ENCODE measurements around the gene IL13. TPM values are rescaled to one million over a fixed set of nuclear protein-coding genes. Genes with fewer than 3 reads are reported as not detected.

Gene IL13
- total RNA-seq, 1 experiment from 2014 or later: not detected

DNA sequence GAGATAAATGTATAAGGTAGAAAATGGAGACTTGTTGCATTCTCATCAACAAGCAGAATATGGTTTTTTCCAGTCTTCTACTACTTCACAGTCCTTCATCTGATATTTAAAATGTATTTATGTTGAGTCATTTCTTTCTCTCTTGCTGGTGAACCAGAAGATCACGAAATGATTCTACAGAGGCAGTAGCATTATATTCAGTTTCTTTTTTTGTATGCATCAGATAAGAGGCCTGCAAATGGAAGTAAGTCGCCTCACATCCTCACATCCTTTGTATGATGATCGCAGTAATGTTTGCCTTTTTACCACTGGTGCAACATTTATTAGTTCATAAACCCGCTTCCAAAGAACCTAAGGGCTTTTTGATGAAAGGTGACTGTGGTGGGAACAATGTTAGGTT, 22.1 kb upstream of the IL13 start:
- intact Hi-C loops (cut with micrococcal nuclease): no loop called here
- no peak for DNase-seq (ENCODE audit: unreplicated experiment)
- H3K9me3 Mint-ChIP-seq (ENCODE audit: unreplicated experiment): no peaks in the 10 kb centered on the region
- no peak overlapping the region for H3K4me3 Mint-ChIP-seq (ENCODE audit: unreplicated experiment)
- ChIA-PET POLR2A (no interaction called here), CTCF (no interaction called here)
- peaks cover 85% of the 10 kb centered on the region for H3K36me3 Mint-ChIP-seq (ENCODE audit: insufficient read depth, unreplicated experiment)
- no peak overlapping the region for H3K27ac Mint-ChIP-seq (ENCODE audit: low read depth, unreplicated experiment)
- H3K27me3 Mint-ChIP-seq (ENCODE audit: insufficient read depth, unreplicated experiment): no peaks in the 10 kb centered on the region
- no TSS peak for BruUV-seq (replicated peaks)
- TF ChIP-seq, protein P1, sequence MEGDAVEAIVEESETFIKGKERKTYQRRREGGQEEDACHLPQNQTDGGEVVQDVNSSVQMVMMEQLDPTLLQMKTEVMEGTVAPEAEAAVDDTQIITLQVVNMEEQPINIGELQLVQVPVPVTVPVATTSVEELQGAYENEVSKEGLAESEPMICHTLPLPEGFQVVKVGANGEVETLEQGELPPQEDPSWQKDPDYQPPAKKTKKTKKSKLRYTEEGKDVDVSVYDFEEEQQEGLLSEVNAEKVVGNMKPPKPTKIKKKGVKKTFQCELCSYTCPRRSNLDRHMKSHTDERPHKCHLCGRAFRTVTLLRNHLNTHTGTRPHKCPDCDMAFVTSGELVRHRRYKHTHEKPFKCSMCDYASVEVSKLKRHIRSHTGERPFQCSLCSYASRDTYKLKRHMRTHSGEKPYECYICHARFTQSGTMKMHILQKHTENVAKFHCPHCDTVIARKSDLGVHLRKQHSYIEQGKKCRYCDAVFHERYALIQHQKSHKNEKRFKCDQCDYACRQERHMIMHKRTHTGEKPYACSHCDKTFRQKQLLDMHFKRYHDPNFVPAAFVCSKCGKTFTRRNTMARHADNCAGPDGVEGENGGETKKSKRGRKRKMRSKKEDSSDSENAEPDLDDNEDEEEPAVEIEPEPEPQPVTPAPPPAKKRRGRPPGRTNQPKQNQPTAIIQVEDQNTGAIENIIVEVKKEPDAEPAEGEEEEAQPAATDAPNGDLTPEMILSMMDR (IDR thresholded peaks at IDR 0.05; ENCODE audit: unreplicated experiment): no peak
- H3K4me1 Mint-ChIP-seq (ENCODE audit: insufficient read depth, unreplicated experiment): no peaks in the 10 kb centered on the region

DNA sequence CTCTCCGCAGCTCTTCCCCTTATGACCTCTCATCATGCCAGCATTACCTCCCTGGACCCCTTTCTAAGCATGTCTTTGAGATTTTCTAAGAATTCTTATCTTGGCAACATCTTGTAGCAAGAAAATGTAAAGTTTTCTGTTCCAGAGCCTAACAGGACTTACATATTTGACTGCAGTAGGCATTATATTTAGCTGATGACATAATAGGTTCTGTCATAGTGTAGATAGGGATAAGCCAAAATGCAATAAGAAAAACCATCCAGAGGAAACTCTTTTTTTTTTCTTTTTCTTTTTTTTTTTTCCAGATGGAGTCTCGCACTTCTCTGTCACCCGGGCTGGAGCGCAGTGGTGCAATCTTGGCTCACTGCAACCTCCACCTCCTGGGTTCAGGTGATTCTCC, 20.7 kb upstream of the IL13 start:
- no TSS peak for BruUV-seq (replicated peaks)
- TF ChIP-seq, protein P1 (IDR thresholded peaks at IDR 0.05; ENCODE audit: unreplicated experiment): no peak
- DNase-seq (ENCODE audit: unreplicated experiment): no peak
- Mint-ChIP-seq H3K27me3 (ENCODE audit: insufficient read depth, unreplicated experiment) (no peaks in the 10 kb centered on the region), H3K27ac (ENCODE audit: low read depth, unreplicated experiment) (no peak overlapping the region), H3K36me3 (ENCODE audit: insufficient read depth, unreplicated experiment) (peaks cover 93% of the 10 kb centered on the region), H3K4me3 (ENCODE audit: unreplicated experiment) (no peak overlapping the region), H3K4me1 (ENCODE audit: insufficient read depth, unreplicated experiment) (no peaks in the 10 kb centered on the region), H3K9me3 (ENCODE audit: unreplicated experiment) (no peaks in the 10 kb centered on the region)
- intact Hi-C loops (cut with micrococcal nuclease): no loop called here
- ChIA-PET POLR2A (no interaction called here), CTCF (interaction anchor here (2.1 kb wide), 1 partner anchor 181 kb away, joined by 5 read pairs; no protein-coding TSS in a partner anchor)

DNA sequence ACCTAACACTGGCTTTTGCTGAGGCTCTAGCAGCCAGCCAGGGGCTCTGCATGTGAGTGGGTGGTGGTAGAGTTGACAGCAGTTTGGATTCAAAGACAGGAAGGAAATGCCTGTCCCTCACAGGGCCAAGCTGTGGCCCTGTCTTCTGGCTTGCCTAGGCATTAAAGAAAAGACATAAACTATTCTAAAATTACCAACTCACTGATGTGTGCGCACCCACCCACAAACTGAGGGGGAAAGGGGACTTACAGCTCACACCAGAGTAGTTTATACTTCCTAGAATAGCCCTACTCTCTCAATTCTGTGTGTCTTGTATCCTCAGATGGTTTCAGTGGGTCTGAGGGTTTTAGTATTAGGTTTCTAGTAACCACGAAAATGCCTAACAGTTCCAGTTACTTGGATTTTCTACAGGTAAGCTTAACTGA, 18.3 kb upstream of the IL13 start:
- ChIA-PET CTCF (interaction anchor here (0.7 to 1.8 kb wide), 6 partner anchors 9 to 226 kb away, joined by 3 to 7 read pairs (median 3); no protein-coding TSS in a partner anchor), POLR2A (interaction anchor here (0.7 kb wide), 1 partner anchor 180 kb away, joined by 4 read pairs; no protein-coding TSS in a partner anchor)
- H3K36me3 Mint-ChIP-seq (ENCODE audit: insufficient read depth, unreplicated experiment): peaks cover 91% of the 10 kb centered on the region
- H3K4me1 Mint-ChIP-seq (ENCODE audit: insufficient read depth, unreplicated experiment): no peaks in the 10 kb centered on the region
- no peak overlapping the region for H3K27ac Mint-ChIP-seq (ENCODE audit: low read depth, unreplicated experiment)
- no peaks in the 10 kb centered on the region for H3K27me3 Mint-ChIP-seq (ENCODE audit: insufficient read depth, unreplicated experiment)
- H3K9me3 Mint-ChIP-seq (ENCODE audit: unreplicated experiment): no peaks in the 10 kb centered on the region
- no peak overlapping the region for H3K4me3 Mint-ChIP-seq (ENCODE audit: unreplicated experiment)
- no peak for DNase-seq (ENCODE audit: unreplicated experiment)
- no TSS peak for BruUV-seq (replicated peaks)
- intact Hi-C loops (cut with micrococcal nuclease): loop anchor here (5.0 kb wide), 1 partner anchor 153 kb away; no protein-coding TSS in a partner anchor
- TF ChIP-seq, protein P1 (IDR thresholded peaks at IDR 0.05; ENCODE audit: unreplicated experiment): no peak

DNA sequence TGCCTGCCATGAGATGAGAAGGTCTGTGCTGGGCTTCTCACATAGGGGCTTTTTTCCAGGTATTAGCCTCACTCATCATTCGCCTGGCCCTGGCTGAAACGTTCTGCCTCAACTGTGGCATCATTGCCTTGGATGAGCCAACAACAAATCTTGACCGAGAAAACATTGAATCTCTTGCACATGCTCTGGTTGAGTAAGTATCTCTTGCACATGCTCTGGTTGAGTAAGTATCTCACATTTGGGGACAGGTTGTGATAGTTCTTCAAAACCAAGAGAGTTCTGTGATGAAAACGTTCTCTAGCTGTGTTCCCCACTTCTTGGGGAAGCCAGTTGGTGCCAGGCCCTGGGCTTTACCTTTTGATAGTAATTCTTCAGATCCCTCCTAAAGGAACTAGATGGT, 17.4 kb upstream of the IL13 start:
- H3K9me3 Mint-ChIP-seq (ENCODE audit: unreplicated experiment): no peaks in the 10 kb centered on the region
- TF ChIP-seq, protein P1 (IDR thresholded peaks at IDR 0.05; ENCODE audit: unreplicated experiment): no peak
- no peak overlapping the region for H3K27ac Mint-ChIP-seq (ENCODE audit: low read depth, unreplicated experiment)
- DNase-seq (ENCODE audit: unreplicated experiment): no peak
- peaks cover 97% of the 10 kb centered on the region for H3K36me3 Mint-ChIP-seq (ENCODE audit: insufficient read depth, unreplicated experiment)
- BruUV-seq (replicated peaks): no TSS peak
- no peaks in the 10 kb centered on the region for H3K27me3 Mint-ChIP-seq (ENCODE audit: insufficient read depth, unreplicated experiment)
- POLR2A ChIA-PET: interaction anchor here (0.8 to 1.1 kb wide), 2 partner anchors 9 to 40 kb away, joined by 3 read pairs; no protein-coding TSS in a partner anchor
- no peaks in the 10 kb centered on the region for H3K4me1 Mint-ChIP-seq (ENCODE audit: insufficient read depth, unreplicated experiment)
- CTCF ChIA-PET: interaction anchor here (0.6 to 1.8 kb wide), 4 partner anchors 10 to 76 kb away, joined by 3 to 7 read pairs (median 4); no protein-coding TSS in a partner anchor
- no peak overlapping the region for H3K4me3 Mint-ChIP-seq (ENCODE audit: unreplicated experiment)
- intact Hi-C loops (cut with micrococcal nuclease): loop anchor here (5.0 kb wide), 1 partner anchor 152 kb away; no protein-coding TSS in a partner anchor

Measured in MCF 10A (cell line).